Calu3 (cell line): ENCODE data around the gene DGKG. TPM values are rescaled to one million over a fixed set of nuclear protein-coding genes. Genes with fewer than 3 reads are reported as not detected.

Source experiments
- BruUV-seq: library from RNA; stranded (reverse); fragments of 400-500 nt; replicated peaks from 2 replicates; lab custom pipeline; 2021; lab: Mats Ljungman, UMichigan
- CTCF ChIA-PET: fragments of 300-600 bp; sonication (Branson Sonifier 250); formaldehyde crosslinking; loops from one replicate; lab custom pipeline; 2022; ENCODE audit warnings: antibody characterized with exemption; lab: Charles Lee
- DNase-seq: peaks from one replicate; pipeline ENCODE4 v3.0.0; 2022
- H3K27ac Mint-ChIP-seq: one replicate; pipeline ENCODE4 v1.8.0; 2022; ENCODE audit warnings: mixed read lengths; ENCODE audit not compliant: unreplicated experiment
- H3K27me3 Mint-ChIP-seq: one replicate; pipeline ENCODE4 v1.8.0; 2022; ENCODE audit warnings: mixed read lengths; ENCODE audit not compliant: unreplicated experiment
- H3K36me3 Mint-ChIP-seq: one replicate; pipeline ENCODE4 v1.8.0; 2022; ENCODE audit warnings: mild to moderate bottlenecking, moderate library complexity, mixed read lengths; ENCODE audit not compliant: insufficient read depth, unreplicated experiment
- H3K4me1 Mint-ChIP-seq: one replicate; pipeline ENCODE4 v1.8.0; 2022; ENCODE audit warnings: mild to moderate bottlenecking, low read depth, mixed read lengths; ENCODE audit not compliant: unreplicated experiment
- H3K4me3 Mint-ChIP-seq: one replicate; pipeline ENCODE4 v1.8.0; 2022; ENCODE audit warnings: mild to moderate bottlenecking, low read depth, moderate library complexity, mixed read lengths; ENCODE audit not compliant: unreplicated experiment
- H3K9me3 Mint-ChIP-seq: one replicate; pipeline ENCODE4 v1.8.0; 2022; ENCODE audit warnings: low read depth, mixed read lengths; ENCODE audit not compliant: unreplicated experiment
- CTCF ChIP-seq: fragments of 200-600 bp; IDR thresholded peaks from one replicate; pipeline ENCODE4 v1.8.0; 2022; ENCODE audit warnings: antibody characterized with exemption; ENCODE audit not compliant: unreplicated experiment
- intact Hi-C: fragments of 100-400 bp; cut with micrococcal nuclease; formaldehyde crosslinking; loops from one replicate; pipeline ENCODE4 v1.10.0; 2022; ENCODE audit not compliant: unreplicated experiment
- total RNA-seq: library from RNA; stranded (reverse); gene quantifications from 2 replicates; pipeline ENCODE4 v1.2.3, GENCODE V29; 2022

DGKG gene
- total RNA-seq, 1 experiment from 2014 or later = 5.7 TPM

- H3K4me3 Mint-ChIP-seq = no peak overlapping the region
- TF ChIP-seq CTCF = no peak
- BruUV-seq = no TSS peak
- no peaks in the 10 kb centered on the region for H3K9me3 Mint-ChIP-seq
- CTCF ChIA-PET = interaction anchor here (0.5 kb wide), 1 partner anchor 88 kb away, joined by 3 read pairs; no protein-coding TSS in a partner anchor
- no peak overlapping the region for H3K27ac Mint-ChIP-seq
- intact Hi-C loops = no loop called here
- H3K27me3 Mint-ChIP-seq = no peaks in the 10 kb centered on the region
- DNase-seq = no peak
- peaks cover 8% of the 10 kb centered on the region for H3K4me1 Mint-ChIP-seq
- H3K36me3 Mint-ChIP-seq = no peaks in the 10 kb centered on the region
These were observed 141.0 kb downstream of the DGKG start for GRCh38 chr3:186220911-186221645.

GRCh38 chr3:186220365-186220764, 141.7 kb downstream of the DGKG start:
- no peaks in the 10 kb centered on the region for H3K27me3 Mint-ChIP-seq
- no peaks in the 10 kb centered on the region for H3K36me3 Mint-ChIP-seq

GRCh38 chr3:186219211-186219638, 142.8 kb downstream of the DGKG start:
- no peak for DNase-seq
- no peak overlapping the region for H3K4me3 Mint-ChIP-seq
- BruUV-seq = no TSS peak
- CTCF ChIA-PET = interaction anchor here (0.6 kb wide), 1 partner anchor 655 kb away, joined by 3 read pairs; no protein-coding TSS in a partner anchor
- no peaks in the 10 kb centered on the region for H3K27me3 Mint-ChIP-seq
- no peak overlapping the region for H3K27ac Mint-ChIP-seq
- no peak for TF ChIP-seq CTCF
- intact Hi-C loops = no loop called here
- H3K9me3 Mint-ChIP-seq = no peaks in the 10 kb centered on the region
- peaks cover 8% of the 10 kb centered on the region for H3K4me1 Mint-ChIP-seq
- no peaks in the 10 kb centered on the region for H3K36me3 Mint-ChIP-seq

More at GRCh38 chr3:186220365-186220764, 141.7 kb downstream of the DGKG start:
- intact Hi-C loops = no loop called here
- Mint-ChIP-seq H3K4me3 (no peak overlapping the region), H3K27ac (no peak overlapping the region), H3K4me1 (peaks cover 8% of the 10 kb centered on the region), H3K9me3 (no peaks in the 10 kb centered on the region)
- CTCF ChIA-PET = no interaction called here
- no TSS peak for BruUV-seq
- no peak for TF ChIP-seq CTCF
- no peak for DNase-seq

- peaks cover 8% of the 10 kb centered on the region for H3K4me1 Mint-ChIP-seq
- H3K27me3 Mint-ChIP-seq = peaks cover 1% of the 10 kb centered on the region
- H3K9me3 Mint-ChIP-seq = no peaks in the 10 kb centered on the region
- intact Hi-C loops = no loop called here
- DNase-seq = no peak
- TF ChIP-seq CTCF = no peak
- H3K4me3 Mint-ChIP-seq = no peak overlapping the region
- CTCF ChIA-PET = interaction anchor here (0.6 to 0.7 kb wide), 3 partner anchors 107 to 656 kb away, joined by 3 to 5 read pairs (median 4); no protein-coding TSS in a partner anchor
- H3K36me3 Mint-ChIP-seq = no peaks in the 10 kb centered on the region
- H3K27ac Mint-ChIP-seq = no peak overlapping the region
- no TSS peak for BruUV-seq
These were observed 143.6 kb downstream of the DGKG start for GRCh38 chr3:186218421-186218820.
